ENCODE data around the gene PSMA6.

DNA sequence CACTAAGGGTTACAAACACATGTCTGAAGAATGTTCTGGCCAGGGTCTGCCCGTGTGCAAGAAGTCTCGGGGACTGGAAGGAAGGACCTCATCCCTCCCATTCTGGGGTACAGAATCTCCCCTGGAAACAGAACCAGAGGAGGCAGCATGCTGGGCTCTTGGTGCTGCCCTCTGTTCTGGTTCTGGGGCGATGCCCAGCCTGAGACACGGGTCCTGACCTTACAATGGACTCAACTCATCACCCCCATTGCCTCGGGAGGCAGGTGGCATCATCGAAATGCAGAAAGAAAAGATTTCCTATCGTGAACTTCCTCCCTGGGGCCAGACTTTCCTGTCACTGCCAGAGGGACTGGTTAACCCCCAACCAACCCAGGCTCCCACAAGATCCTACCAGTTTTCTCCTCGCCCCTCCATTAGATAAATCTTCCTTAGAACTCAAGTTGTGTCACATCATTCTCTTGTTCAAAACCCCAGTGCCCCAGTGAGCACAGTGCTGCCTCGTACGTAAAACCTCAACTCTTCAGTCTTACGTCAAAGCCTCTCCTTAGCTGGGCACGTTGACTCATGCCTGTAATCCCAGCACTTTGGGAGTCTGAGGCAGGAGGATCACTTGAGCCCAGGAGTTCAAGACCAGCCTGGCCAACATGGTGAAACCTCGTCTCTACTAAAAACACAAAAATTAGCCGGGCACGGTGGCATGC lies 52.1 kb downstream of the PSMA6 start:
- TF ChIP-seq EZH2 (IDR thresholded peaks at IDR 0.05; ENCODE audit: insufficient read depth, poor library complexity, severe bottlenecking): no peak
- no peak for TF ChIP-seq EZH2phosphoT487 (IDR thresholded peaks at IDR 0.05; ENCODE audit: insufficient read depth, low read depth)

All from GM23248 (cell line).